ENCODE measurements around the gene NIBAN1.

NIBAN1 gene

GRCh38 chr1:184943998-184944397 lies 30.3 kb downstream of the NIBAN1 start:
- DNase-seq = no peak

GRCh38 chr1:184941735-184942134 lies 32.6 kb downstream of the NIBAN1 start:
- no peak for DNase-seq

- DNase-seq = no peak
These were observed 32.9 kb downstream of the NIBAN1 start for GRCh38 chr1:184941410-184941733.

- no peak for DNase-seq
These were observed 33.5 kb downstream of the NIBAN1 start for GRCh38 chr1:184940694-184941409.

GRCh38 chr1:184940226-184940625 lies 34.1 kb downstream of the NIBAN1 start:
- no peak for DNase-seq

GRCh38 chr1:184937729-184938128 lies 36.6 kb downstream of the NIBAN1 start:
- DNase-seq = no peak

- no peak for DNase-seq
These were observed 38.1 kb downstream of the NIBAN1 start for GRCh38 chr1:184935920-184936798.

GRCh38 chr1:184933944-184934343 lies 40.4 kb downstream of the NIBAN1 start:
- no peak for DNase-seq

GRCh38 chr1:184932319-184932718 lies 42.0 kb downstream of the NIBAN1 start:
- no peak for DNase-seq

- no peak for DNase-seq
These were observed 42.7 kb downstream of the NIBAN1 start for GRCh38 chr1:184931566-184931965.

GRCh38 chr1:184930645-184931044 lies 43.7 kb downstream of the NIBAN1 start:
- DNase-seq = no peak

GRCh38 chr1:184930232-184930631 lies 44.1 kb downstream of the NIBAN1 start:
- DNase-seq = no peak

GRCh38 chr1:184929711-184930202 lies 44.6 kb downstream of the NIBAN1 start:
- peak; percentile 50 for DNase-seq

- no peak for DNase-seq
These were observed 45.9 kb downstream of the NIBAN1 start for GRCh38 chr1:184928394-184928793.
